Nephron (organoid): ENCODE results near the gene GLOD5.

Experiments used
- H3K27ac Mint-ChIP-seq, 3 experiments: 2 replicates each; pipeline ENCODE4 v1.8.0; 2020; ENCODE audit warnings: mixed read lengths in 3 of 3, mild to moderate bottlenecking in 2 of 3, moderate library complexity in 1 of 3
- H3K27me3 Mint-ChIP-seq: 2 replicates; pipeline ENCODE4 v1.8.0; 2021; ENCODE audit warnings: low read depth, mild to moderate bottlenecking, moderate library complexity, mixed read lengths
- H3K36me3 Mint-ChIP-seq: 2 replicates; pipeline ENCODE4 v1.8.0; 2020; ENCODE audit warnings: low read depth, mixed read lengths
- H3K4me1 Mint-ChIP-seq: 2 replicates; pipeline ENCODE4 v1.8.0; 2020; ENCODE audit warnings: mixed read lengths
- H3K4me3 Mint-ChIP-seq, 3 experiments: 2 replicates each; pipeline ENCODE4 v1.8.0; 2020; ENCODE audit warnings: mild to moderate bottlenecking in 3 of 3, mixed read lengths in 3 of 3, moderate library complexity in 2 of 3
- H3K9me3 Mint-ChIP-seq: 2 replicates; pipeline ENCODE4 v1.8.0; 2020; ENCODE audit warnings: mixed read lengths
- TF ChIP-seq, protein P1 (sequence below), 3 experiments: fragments of 200-600 bp; sonication (generic); IDR thresholded peaks; one replicate each; pipeline ENCODE4 v1.5.0; 2021; ENCODE audit warnings: antibody characterized with exemption in 3 of 3; ENCODE audit not compliant: unreplicated experiment in 3 of 3

The GLOD5 gene

DNA sequence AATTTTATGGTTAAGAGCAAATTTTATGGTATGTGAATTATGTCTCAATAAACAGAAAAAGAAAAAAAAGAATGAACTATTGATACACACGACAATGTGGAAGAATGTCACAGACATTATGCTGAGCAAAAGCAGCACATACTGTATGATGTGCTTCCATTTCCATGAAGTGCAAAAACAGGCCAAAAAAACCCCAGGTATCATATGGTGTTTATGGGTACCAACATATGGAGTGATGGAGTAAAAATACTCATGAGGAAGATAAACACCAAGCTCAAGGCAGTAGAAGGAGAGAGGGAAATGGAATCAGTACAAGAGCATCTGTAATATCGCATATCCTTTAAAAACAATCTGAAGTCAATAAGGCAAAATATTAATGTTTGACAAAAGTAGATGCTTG lies 20.7 kb downstream of the GLOD5 start:
- H3K9me3 Mint-ChIP-seq, result peaks cover 18% of the 10 kb centered on the region
- TF ChIP-seq, protein P1, sequence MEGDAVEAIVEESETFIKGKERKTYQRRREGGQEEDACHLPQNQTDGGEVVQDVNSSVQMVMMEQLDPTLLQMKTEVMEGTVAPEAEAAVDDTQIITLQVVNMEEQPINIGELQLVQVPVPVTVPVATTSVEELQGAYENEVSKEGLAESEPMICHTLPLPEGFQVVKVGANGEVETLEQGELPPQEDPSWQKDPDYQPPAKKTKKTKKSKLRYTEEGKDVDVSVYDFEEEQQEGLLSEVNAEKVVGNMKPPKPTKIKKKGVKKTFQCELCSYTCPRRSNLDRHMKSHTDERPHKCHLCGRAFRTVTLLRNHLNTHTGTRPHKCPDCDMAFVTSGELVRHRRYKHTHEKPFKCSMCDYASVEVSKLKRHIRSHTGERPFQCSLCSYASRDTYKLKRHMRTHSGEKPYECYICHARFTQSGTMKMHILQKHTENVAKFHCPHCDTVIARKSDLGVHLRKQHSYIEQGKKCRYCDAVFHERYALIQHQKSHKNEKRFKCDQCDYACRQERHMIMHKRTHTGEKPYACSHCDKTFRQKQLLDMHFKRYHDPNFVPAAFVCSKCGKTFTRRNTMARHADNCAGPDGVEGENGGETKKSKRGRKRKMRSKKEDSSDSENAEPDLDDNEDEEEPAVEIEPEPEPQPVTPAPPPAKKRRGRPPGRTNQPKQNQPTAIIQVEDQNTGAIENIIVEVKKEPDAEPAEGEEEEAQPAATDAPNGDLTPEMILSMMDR (IDR thresholded peaks at IDR 0.05; ENCODE audit: unreplicated experiment in 3 of 3), result no peak
- H3K4me1 Mint-ChIP-seq, result peaks cover 3% of the 10 kb centered on the region
- no peak overlapping the region for H3K4me3 Mint-ChIP-seq
- H3K27me3 Mint-ChIP-seq, result no peaks in the 10 kb centered on the region
- no peak overlapping the region for H3K27ac Mint-ChIP-seq
- no peaks in the 10 kb centered on the region for H3K36me3 Mint-ChIP-seq

DNA sequence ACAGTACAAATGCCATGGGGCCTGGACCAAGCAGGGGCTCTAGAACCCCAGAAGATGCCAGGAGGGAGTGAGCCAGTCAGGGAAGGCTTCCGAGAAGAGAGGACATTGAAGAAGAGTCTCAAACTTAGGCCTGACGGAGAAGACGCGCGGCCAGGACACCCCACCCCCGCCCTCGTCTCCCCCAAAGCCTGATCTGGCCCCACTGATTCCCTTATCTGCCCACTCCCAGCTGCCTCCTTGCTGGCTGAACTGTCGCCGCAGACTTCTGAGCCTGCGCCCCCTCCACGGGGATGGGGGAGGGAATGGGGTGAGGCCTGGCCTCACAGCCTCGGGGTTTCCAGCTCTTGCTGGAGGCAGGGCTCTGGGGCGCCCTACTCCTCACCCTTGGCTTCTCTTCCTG lies 21.2 kb downstream of the GLOD5 start:
- Mint-ChIP-seq H3K36me3 (no peaks in the 10 kb centered on the region), H3K9me3 (peaks cover 16% of the 10 kb centered on the region), H3K27me3 (no peaks in the 10 kb centered on the region), H3K27ac (no peak overlapping the region), H3K4me1 (no peaks in the 10 kb centered on the region), H3K4me3 (no peak overlapping the region)
- TF ChIP-seq, protein P1 (IDR thresholded peaks at IDR 0.05; ENCODE audit: unreplicated experiment in 3 of 3), result no peak

DNA sequence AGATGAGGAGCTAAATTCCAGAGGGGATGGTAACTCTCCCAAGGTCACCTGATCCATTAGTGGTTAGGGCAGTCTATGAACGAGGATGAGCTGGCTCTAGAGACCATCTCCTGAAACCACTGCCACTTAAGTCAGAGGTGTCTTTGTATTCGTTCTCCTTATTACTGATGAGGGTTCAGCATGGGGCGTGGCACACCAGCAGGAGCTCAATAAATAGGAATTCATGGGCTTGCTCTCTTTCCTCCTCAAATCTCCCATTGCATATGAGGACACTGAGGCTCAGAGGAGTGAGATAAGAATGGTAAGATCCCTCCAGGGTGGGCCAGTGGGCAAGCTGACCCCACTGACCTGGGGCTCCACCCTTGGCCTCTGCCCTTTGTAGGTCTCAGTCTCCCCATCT lies 23.2 kb downstream of the GLOD5 start:
- peaks cover 4% of the 10 kb centered on the region for H3K27me3 Mint-ChIP-seq
- no peak overlapping the region for H3K4me3 Mint-ChIP-seq

DNA sequence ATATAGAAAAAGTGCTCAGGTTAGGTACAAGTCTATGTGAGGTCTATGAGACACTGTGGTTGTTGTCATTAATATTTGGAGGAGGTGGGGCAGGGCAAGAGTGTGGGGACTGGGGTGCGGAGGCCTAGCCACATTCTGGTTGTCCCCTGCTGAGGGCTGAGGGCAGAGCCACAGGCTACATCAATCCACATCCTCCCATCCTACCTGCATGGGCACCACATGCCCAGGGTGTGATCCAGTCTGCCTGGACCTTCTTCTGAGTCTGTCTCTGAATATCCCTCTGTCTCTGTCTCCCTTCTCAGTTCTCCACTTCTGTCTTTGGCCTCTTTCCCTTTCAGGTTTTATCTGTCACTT lies 23.6 kb downstream of the GLOD5 start:
- peaks cover 21% of the 10 kb centered on the region for H3K9me3 Mint-ChIP-seq
- H3K4me1 Mint-ChIP-seq, result no peaks in the 10 kb centered on the region
- peaks cover 4% of the 10 kb centered on the region for H3K27me3 Mint-ChIP-seq
- TF ChIP-seq, protein P1 (IDR thresholded peaks at IDR 0.05; ENCODE audit: unreplicated experiment in 3 of 3), result no peak
- H3K4me3 Mint-ChIP-seq, result no peak overlapping the region
- no peak overlapping the region for H3K27ac Mint-ChIP-seq
- no peaks in the 10 kb centered on the region for H3K36me3 Mint-ChIP-seq

More for the DNA sequence above, 23.2 kb downstream of the GLOD5 start:
- TF ChIP-seq, protein P1 (IDR thresholded peaks at IDR 0.05; ENCODE audit: unreplicated experiment in 3 of 3), result no peak
- Mint-ChIP-seq H3K9me3 (peaks cover 21% of the 10 kb centered on the region), H3K27ac (no peak overlapping the region), H3K4me1 (no peaks in the 10 kb centered on the region), H3K36me3 (no peaks in the 10 kb centered on the region)

DNA sequence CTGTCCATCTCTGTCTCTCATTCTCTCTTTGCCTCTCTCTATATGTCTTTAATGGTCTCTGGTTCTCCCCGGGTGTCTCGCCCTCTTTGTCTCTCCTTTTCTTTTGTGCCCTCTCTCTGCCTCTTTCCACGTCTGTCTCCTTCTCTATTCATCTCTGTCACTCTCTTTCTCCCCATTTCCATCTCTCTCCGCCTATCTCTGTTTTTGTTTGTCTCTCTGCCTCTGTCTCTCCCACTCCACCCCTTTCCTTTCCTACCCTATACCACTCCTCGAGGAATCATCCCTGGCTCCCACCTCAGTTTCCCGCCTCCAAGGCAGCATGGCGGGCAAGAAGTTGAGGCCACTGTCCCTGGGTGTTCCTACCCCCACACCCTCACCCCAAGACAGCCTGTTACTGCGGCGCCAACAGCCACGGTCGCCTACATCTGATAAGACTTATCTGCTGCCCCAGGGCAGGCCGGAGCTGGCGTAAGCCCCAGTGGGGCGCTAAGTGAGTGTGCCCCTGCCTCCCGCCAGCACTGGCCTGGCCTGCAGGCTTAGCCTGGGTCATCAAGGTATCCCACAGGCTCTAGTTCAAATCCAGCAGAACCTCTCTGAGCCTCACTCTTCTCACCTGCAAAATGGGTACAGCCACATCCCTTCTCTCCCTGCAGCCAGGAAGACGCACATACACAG lies 24.1 kb downstream of the GLOD5 start:
- Mint-ChIP-seq H3K4me1 (no peaks in the 10 kb centered on the region), H3K27me3 (peaks cover 4% of the 10 kb centered on the region), H3K36me3 (no peaks in the 10 kb centered on the region), H3K9me3 (peaks cover 21% of the 10 kb centered on the region), H3K4me3 (no peak overlapping the region), H3K27ac (no peak overlapping the region)
- TF ChIP-seq, protein P1 (IDR thresholded peaks at IDR 0.05; ENCODE audit: unreplicated experiment in 3 of 3), result no peak

DNA sequence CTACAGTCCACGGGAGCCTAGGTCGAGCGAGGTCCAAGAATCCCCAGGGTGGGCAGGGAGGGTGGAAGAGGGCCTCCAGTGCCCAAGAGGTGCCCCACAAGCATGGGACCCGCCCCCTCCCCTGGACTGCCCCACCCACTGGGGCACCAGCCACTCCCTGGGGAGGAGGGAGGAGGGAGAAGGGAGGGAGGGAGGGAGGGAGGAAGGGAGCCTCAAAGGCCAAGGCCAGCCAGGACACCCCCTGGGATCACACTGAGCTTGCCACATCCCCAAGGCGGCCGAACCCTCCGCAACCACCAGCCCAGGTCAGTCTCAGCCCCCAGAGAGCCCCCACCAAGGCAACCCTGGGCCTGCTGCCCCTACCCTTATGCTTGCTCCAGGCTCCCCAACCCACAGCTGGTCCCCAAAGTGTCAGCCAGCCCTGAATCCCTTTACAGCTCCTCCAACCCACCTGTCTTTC lies 24.8 kb downstream of the GLOD5 start, which contains the start of gene GATA1:
Gene GATA1, plus strand, starts transcription at position 250 of the 460 bp plus-strand sequence. CDS start 4,520 bp downstream, outside the sequence.
- Mint-ChIP-seq H3K4me3 (no peak within 1 kb of the TSS), H3K9me3 (peaks cover 21% of the 10 kb centered on the region), H3K36me3 (no peaks in the 10 kb centered on the region), H3K27ac (no peak within 1 kb of the TSS), H3K27me3 (peaks cover 4% of the 10 kb centered on the region), H3K4me1 (no peaks in the 10 kb centered on the region)
- TF ChIP-seq, protein P1 (IDR thresholded peaks at IDR 0.05; ENCODE audit: unreplicated experiment in 3 of 3), result no peak
